Parietal lobe (tissue), 1 donor: ENCODE results near the gene USP40. TPM values are rescaled to one million over a fixed set of nuclear protein-coding genes. Genes with fewer than 3 reads are reported as not detected.

Experiments
- total RNA-seq: library from RNA; depleted of rRNA; stranded (reverse); fragments of >200 nt; gene quantifications from one replicate; pipeline ENCODE4 v1.2.3, GENCODE V29; 2014

Gene USP40
- total RNA-seq = 21.0 TPM

GRCh38 chr2:233566141-233566956, at the start of gene USP40:
Gene USP40, minus strand, starts transcription at chr2:233566782. Its CDS starts 1,228 bp downstream, at chr2:233565554.

Other genes with a start within 250 kb of the USP40 start
- 63.5 TPM for gene DGKD, start 212.3 kb downstream of the USP40 start, total RNA-seq
- gene UGT1A8, start 50.9 kb upstream of the USP40 start, total RNA-seq = not detected
- not detected for gene UGT1A10, start 69.7 kb upstream of the USP40 start, total RNA-seq
- gene UGT1A9, start 105.1 kb upstream of the USP40 start, total RNA-seq = not detected
- gene UGT1A7, start 115.1 kb upstream of the USP40 start, total RNA-seq = not detected
- not detected for gene UGT1A6, start 126.1 kb upstream of the USP40 start, total RNA-seq
- not detected for gene UGT1A5, start 146.1 kb upstream of the USP40 start, total RNA-seq
- gene UGT1A4, start 152.0 kb upstream of the USP40 start, total RNA-seq = not detected
- not detected for gene UGT1A3, start 162.3 kb upstream of the USP40 start, total RNA-seq
- gene UGT1A1, start 193.5 kb upstream of the USP40 start, total RNA-seq = not detected
- not detected for gene MROH2A, start 211.5 kb upstream of the USP40 start, total RNA-seq